GM19238 (cell line): ENCODE measurements around the gene LIX1L.
A peak's percentile ranks its signal among the peaks of the same experiment; 100 is the strongest.

Experiments used
- DNase-seq: peaks from one replicate; pipeline ENCODE4 v3.0.0; 2011; ENCODE audit warnings: low spot score; ENCODE audit not compliant: insufficient read length

LIX1L gene

GRCh38 chr1:145957443-145958319 lies at the start of gene LIX1L:
LIX1L (minus strand) TSS chr1:145958017; CDS start chr1:145957927, 90 bp downstream.
- DNase-seq: peak; percentile 92

GRCh38 chr1:146001709-146002108 lies 43.9 kb upstream of the LIX1L start:
- no peak for DNase-seq

- DNase-seq: no peak
Observed at GRCh38 chr1:145999321-146000024, 41.7 kb upstream of the LIX1L start.

GRCh38 chr1:145997718-145998023 lies 39.9 kb upstream of the LIX1L start:
- DNase-seq: no peak

GRCh38 chr1:145997016-145997717 lies 39.4 kb upstream of the LIX1L start:
- DNase-seq: peak; percentile 30

GRCh38 chr1:145996433-145997015 lies 38.7 kb upstream of the LIX1L start, which contains the start of gene TXNIP:
TXNIP (minus strand) TSS chr1:145996579; CDS start chr1:145996266, 313 bp downstream.
- DNase-seq: peak; percentile 95

- DNase-seq: no peak
Observed at GRCh38 chr1:145995964-145996432, 38.2 kb upstream of the LIX1L start.

- DNase-seq: no peak
Observed at GRCh38 chr1:145995148-145995881, 37.5 kb upstream of the LIX1L start.

GRCh38 chr1:145994391-145995120 lies 36.7 kb upstream of the LIX1L start:
- DNase-seq: no peak

- DNase-seq: no peak
Observed at GRCh38 chr1:145993618-145994390, 36.0 kb upstream of the LIX1L start.

- DNase-seq: no peak
Observed at GRCh38 chr1:145992958-145993617, 35.3 kb upstream of the LIX1L start.

- DNase-seq: no peak
Observed at GRCh38 chr1:145992502-145992936, 34.7 kb upstream of the LIX1L start.

- no peak for DNase-seq
Observed at GRCh38 chr1:145991735-145992412, 34.1 kb upstream of the LIX1L start.

- no peak for DNase-seq
Observed at GRCh38 chr1:145990249-145990855, 32.5 kb upstream of the LIX1L start.

- DNase-seq: no peak
Observed at GRCh38 chr1:145988773-145989172, 31.0 kb upstream of the LIX1L start.

GRCh38 chr1:145987926-145988325 lies 30.1 kb upstream of the LIX1L start:
- no peak for DNase-seq

GRCh38 chr1:145986551-145986950 lies 28.7 kb upstream of the LIX1L start:
- DNase-seq: no peak
